PC-9 (cell line): Measurements from ENCODE around the gene IQCF2. TPM values are rescaled to one million over a fixed set of nuclear protein-coding genes. Genes with fewer than 3 reads are reported as not detected.

Experiments
- BruUV-seq: library from RNA; stranded (reverse); fragments of 400-500 nt; replicated peaks from 2 replicates; lab custom pipeline; 2021; lab: Mats Ljungman, UMichigan
- CTCF ChIA-PET: fragments of 300-600 bp; sonication (Branson Sonifier 250); formaldehyde crosslinking; loops from one replicate; lab custom pipeline; 2022; ENCODE audit warnings: antibody characterized with exemption; lab: Charles Lee
- POLR2A ChIA-PET: fragments of 300-600 bp; sonication (Branson Sonifier 250); formaldehyde crosslinking; loops from one replicate; lab custom pipeline; 2022; ENCODE audit warnings: antibody characterized with exemption; ENCODE audit not compliant: unreplicated experiment; lab: Charles Lee
- DNase-seq, 2 experiments: peaks; one replicate each; pipeline versions ENCODE4 v3.0.0 to v3.0.0-alpha.2; 2015 to 2022; ENCODE audit warnings: mixed read lengths in 1 of 2
- H2AFZ ChIP-seq: fragments of 200-600 bp; sonication (generic); 2 replicates; pipeline ENCODE4 v1.8.1; 2017; ENCODE audit warnings: antibody characterized with exemption
- H3F3A ChIP-seq: fragments of 200-600 bp; sonication (generic); 2 replicates; pipeline ENCODE4 v1.8.1; 2017; ENCODE audit warnings: antibody characterized with exemption, mild to moderate bottlenecking, low read depth; ENCODE audit not compliant: insufficient read depth
- H3K27ac ChIP-seq: fragments of 200-600 bp; sonication (generic); 2 replicates; pipeline ENCODE4 v1.6.1; 2016; ENCODE audit warnings: mixed run types
- H3K27me3 ChIP-seq: fragments of 200-600 bp; sonication (generic); 2 replicates; pipeline ENCODE4 v1.6.1; 2016; ENCODE audit warnings: low read depth, mixed run types; ENCODE audit not compliant: insufficient read depth
- H3K36me3 ChIP-seq: fragments of 200-600 bp; sonication (generic); 2 replicates; pipeline ENCODE4 v1.6.1; 2016; ENCODE audit warnings: low read depth, mixed run types
- H3K4me1 ChIP-seq: fragments of 200-600 bp; sonication (generic); replicated peaks from 2 replicates; pipeline ENCODE4 v1.6.1; 2016; ENCODE audit warnings: mixed run types; ENCODE audit not compliant: insufficient read depth
- H3K4me2 ChIP-seq: fragments of 200-600 bp; sonication (generic); 2 replicates; pipeline ENCODE4 v1.6.1; 2017; ENCODE audit warnings: mixed run types
- H3K4me3 ChIP-seq: fragments of 200-600 bp; sonication (generic); 2 replicates; pipeline ENCODE4 v1.6.1; 2016; ENCODE audit warnings: mixed run types
- H3K79me2 ChIP-seq: fragments of 200-600 bp; sonication (generic); 2 replicates; pipeline ENCODE4 v1.6.1; 2017; ENCODE audit warnings: low read depth, mixed run types
- H3K9me2 ChIP-seq: fragments of 200-600 bp; sonication (generic); 2 replicates; pipeline ENCODE4 v1.8.1; 2017; ENCODE audit warnings: mild to moderate bottlenecking; ENCODE audit not compliant: insufficient read depth
- H3K9me3 ChIP-seq: fragments of 200-600 bp; sonication (generic); 2 replicates; pipeline ENCODE4 v1.8.1; 2016; ENCODE audit warnings: low read depth; ENCODE audit not compliant: insufficient read depth
- H4K20me1 ChIP-seq: fragments of 200-600 bp; sonication (generic); 2 replicates; pipeline ENCODE4 v1.8.1; 2017; ENCODE audit not compliant: insufficient read depth
- CTCF ChIP-seq: fragments of 200-600 bp; sonication (generic); conservative IDR thresholded peaks from 2 replicates; pipeline ENCODE4 v1.6.1; 2017; ENCODE audit warnings: mixed run types, antibody characterized with exemption, mild to moderate bottlenecking, moderate library complexity
- EZH2 ChIP-seq: fragments of 200-600 bp; sonication (generic); IDR thresholded peaks from 2 replicates; pipeline ENCODE4 v1.8.0; 2017; ENCODE audit warnings: antibody characterized with exemption, low read depth
- intact Hi-C: fragments of 100-400 bp; cut with micrococcal nuclease; formaldehyde crosslinking; loops from one replicate; pipeline ENCODE4 v1.10.0; 2022; ENCODE audit not compliant: unreplicated experiment
- total RNA-seq: library from RNA; stranded (reverse); gene quantifications from 2 replicates; pipeline ENCODE4 v1.2.3, GENCODE V29; 2021

The IQCF2 gene
- total RNA-seq, 1 experiment from 2014 or later = not detected

DNA sequence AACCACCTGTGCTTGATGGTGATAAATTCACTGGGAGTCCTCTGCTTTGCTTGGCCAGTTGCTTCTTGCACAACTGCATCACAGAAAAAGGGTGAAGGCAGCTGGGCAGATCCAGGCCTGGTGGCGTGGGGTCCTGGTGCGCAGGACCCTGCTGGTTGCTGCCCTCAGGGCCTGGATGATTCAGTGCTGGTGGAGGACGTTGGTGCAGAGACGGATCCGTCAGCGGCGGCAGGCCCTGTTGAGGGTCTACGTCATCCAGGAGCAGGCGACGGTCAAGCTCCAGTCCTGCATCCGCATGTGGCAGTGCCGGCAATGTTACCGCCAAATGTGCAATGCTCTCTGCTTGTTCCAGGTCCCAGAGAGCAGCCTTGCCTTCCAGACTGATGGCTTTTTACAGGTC is 31.1 kb upstream of the IQCF2 start:
- POLR2A ChIA-PET = no interaction called here

GRCh38 chr3:51830836-51831385 is 30.5 kb upstream of the IQCF2 start:
- H2AFZ ChIP-seq = no peak overlapping the region
- no peaks in the 10 kb centered on the region for H3K9me2 ChIP-seq
- TF ChIP-seq CTCF = no peak
- TF ChIP-seq EZH2 = no peak
- no peaks in the 10 kb centered on the region; the same call in 1 of the 2 replicates for H3K9me3 ChIP-seq
- no peaks in the 10 kb centered on the region for H3F3A ChIP-seq
- ChIA-PET CTCF (no interaction called here), POLR2A (no interaction called here)
- H3K4me1 ChIP-seq = no peaks in the 10 kb centered on the region
- H4K20me1 ChIP-seq = no peaks in the 10 kb centered on the region
- no TSS peak for BruUV-seq
- H3K4me2 ChIP-seq = no peak overlapping the region
- no peak for DNase-seq
- 0 out of 2 replicates have a peak, but pooled peaks cover under 1% of the 10 kb centered on the region for H3K27me3 ChIP-seq
- intact Hi-C loops = no loop called here
- no peak overlapping the region for H3K27ac ChIP-seq
- no peak overlapping the region for H3K4me3 ChIP-seq
- no peaks in the 10 kb centered on the region for H3K36me3 ChIP-seq
- H3K79me2 ChIP-seq = no peaks in the 10 kb centered on the region

More for the DNA sequence above, 31.1 kb upstream of the IQCF2 start:
- Histone ChIP-seq H3K79me2 (no peaks in the 10 kb centered on the region), H3K4me3 (no peak overlapping the region), H3K4me1 (no peaks in the 10 kb centered on the region), H2AFZ (no peak overlapping the region), H3F3A (no peaks in the 10 kb centered on the region), H3K9me2 (no peaks in the 10 kb centered on the region), H3K27me3 (0 out of 2 replicates have a peak, but pooled peaks cover 5% of the 10 kb centered on the region), H3K9me3 (no peaks in the 10 kb centered on the region; the same call in 1 of the 2 replicates), H3K36me3 (no peaks in the 10 kb centered on the region), H4K20me1 (no peaks in the 10 kb centered on the region), H3K27ac (no peak overlapping the region), H3K4me2 (no peak overlapping the region)
- no peak for DNase-seq
- no TSS peak for BruUV-seq
- TF ChIP-seq CTCF (no peak), EZH2 (no peak)
- CTCF ChIA-PET = no interaction called here
- intact Hi-C loops = no loop called here

- Histone ChIP-seq H3K4me1 (no peaks in the 10 kb centered on the region), H3K4me2 (no peak overlapping the region), H3K36me3 (no peaks in the 10 kb centered on the region), H3K4me3 (no peak overlapping the region), H3K27ac (no peak overlapping the region), H3K9me2 (no peaks in the 10 kb centered on the region), H3K79me2 (no peaks in the 10 kb centered on the region), H2AFZ (no peak overlapping the region), H4K20me1 (no peaks in the 10 kb centered on the region), H3K27me3 (peaks cover 31% of the 10 kb centered on the region), H3F3A (no peaks in the 10 kb centered on the region), H3K9me3 (no peaks in the 10 kb centered on the region; the same call in 1 of the 2 replicates)
- BruUV-seq = no TSS peak
- no peak for TF ChIP-seq EZH2
- no peak for TF ChIP-seq CTCF
- intact Hi-C loops = no loop called here
- no peak for DNase-seq
- POLR2A ChIA-PET = no interaction called here
- CTCF ChIA-PET = no interaction called here
Measured at GRCh38 chr3:51836606-51837005, 24.8 kb upstream of the IQCF2 start.
